T-helper 1 cell treated with Interleukin-12 subunit alpha and Interleukin-12 subunit beta and Interleukin-4 antibody, amounts not matched to agents 30 ng/mL and 1 ng/mL, for 36 hours (primary cell): ENCODE measurements around the gene EIF2S2. TPM values are rescaled to one million over a fixed set of nuclear protein-coding genes. Genes with fewer than 3 reads are reported as not detected.

ENCODE experiments used
- intact Hi-C: fragments of 100-400 bp; cut with micrococcal nuclease; formaldehyde crosslinking; loops from one replicate; pipeline ENCODE4 v1.15.1; 2024
- total RNA-seq: library from RNA; stranded (reverse); gene quantifications from 2 replicates; pipeline ENCODE4 v1.2.3, GENCODE V29; 2022

Gene EIF2S2
- total RNA-seq, 1 donor from 2014 or later: 70.0 TPM

DNA sequence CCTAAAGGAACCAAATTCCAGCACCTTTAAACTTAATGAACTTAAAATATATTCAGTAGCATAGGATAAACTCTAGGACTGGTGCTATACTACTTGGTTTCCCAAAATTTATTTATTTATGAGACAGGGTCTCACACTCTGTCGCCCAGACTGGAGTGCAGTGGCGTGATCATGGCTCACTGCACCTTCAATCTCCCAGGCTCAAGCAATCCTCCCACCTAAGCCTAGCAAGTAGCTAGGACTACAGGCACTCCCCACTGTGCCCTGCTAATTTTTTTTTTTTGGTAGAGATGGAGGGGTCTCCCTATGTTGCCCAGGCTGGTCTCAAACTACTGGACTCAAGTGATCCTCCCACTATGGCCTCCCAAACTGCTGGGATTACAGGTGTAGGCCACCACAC is 21.4 kb downstream of the EIF2S2 start:
- intact Hi-C loops: no loop called here

DNA sequence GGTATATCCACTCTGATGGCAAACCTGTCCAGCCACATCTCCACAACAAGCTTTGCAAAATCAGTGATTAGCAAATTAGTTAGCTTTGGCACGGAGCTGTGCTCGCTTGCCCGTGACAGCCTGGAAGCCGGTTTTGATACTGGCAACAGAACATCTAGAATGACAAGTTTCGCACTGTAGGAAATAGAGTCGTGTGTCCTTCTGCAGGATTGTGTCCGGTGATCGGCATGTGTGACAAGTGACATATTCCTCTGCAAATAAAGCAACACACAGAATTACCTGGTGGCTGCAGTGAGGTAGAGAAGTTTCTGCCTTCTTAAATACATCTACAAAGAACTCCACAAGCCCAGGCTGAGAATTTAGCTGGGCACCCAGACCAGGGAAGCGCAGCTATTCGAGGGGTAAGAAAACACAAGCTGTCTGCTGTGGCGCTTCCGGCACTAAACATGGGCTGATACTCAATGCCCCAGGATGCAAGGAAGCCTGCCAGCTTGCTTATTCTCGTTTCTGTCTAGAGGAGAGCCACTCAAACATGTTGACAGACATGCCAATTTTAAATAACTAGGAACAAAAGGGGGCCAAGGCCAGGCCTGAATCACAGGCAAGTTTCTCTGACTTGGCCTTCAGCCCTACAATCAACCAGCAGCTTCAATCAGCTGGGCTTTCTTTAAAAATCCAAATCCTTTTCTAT is 22.2 kb downstream of the EIF2S2 start:
- intact Hi-C loops: no loop called here

- intact Hi-C loops: no loop called here
These were observed 22.9 kb downstream of the EIF2S2 start for GRCh38 chr20:34089175-34089479.

- intact Hi-C loops: no loop called here
These were observed 23.5 kb downstream of the EIF2S2 start for GRCh38 chr20:34088305-34089174.

- intact Hi-C loops: no loop called here
These were observed 26.5 kb downstream of the EIF2S2 start for GRCh38 chr20:34085544-34086040.

GRCh38 chr20:34084227-34084923 is 27.7 kb downstream of the EIF2S2 start:
- intact Hi-C loops: no loop called here

- intact Hi-C loops: no loop called here
These were observed 28.3 kb downstream of the EIF2S2 start for GRCh38 chr20:34083781-34084180.

DNA sequence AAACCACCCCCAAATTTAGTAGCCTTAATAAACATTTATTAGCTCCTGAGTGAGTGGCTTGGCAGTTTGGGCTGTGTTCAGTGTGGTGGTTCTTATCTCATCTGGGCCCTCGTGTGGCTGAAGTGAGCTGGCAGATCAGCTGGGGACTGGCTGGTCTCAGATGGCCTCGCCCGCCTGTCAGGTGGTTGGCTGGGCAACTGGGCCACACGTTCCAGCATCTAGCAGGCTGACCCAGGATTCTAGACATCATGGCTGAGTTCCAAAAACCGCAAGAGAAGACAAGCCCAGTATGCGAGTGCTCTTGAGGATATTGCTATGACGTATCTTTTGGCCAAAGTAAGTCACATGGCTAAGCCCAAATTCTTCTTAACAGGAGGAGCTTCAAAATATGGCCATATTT is 28.9 kb downstream of the EIF2S2 start:
- intact Hi-C loops: no loop called here

DNA sequence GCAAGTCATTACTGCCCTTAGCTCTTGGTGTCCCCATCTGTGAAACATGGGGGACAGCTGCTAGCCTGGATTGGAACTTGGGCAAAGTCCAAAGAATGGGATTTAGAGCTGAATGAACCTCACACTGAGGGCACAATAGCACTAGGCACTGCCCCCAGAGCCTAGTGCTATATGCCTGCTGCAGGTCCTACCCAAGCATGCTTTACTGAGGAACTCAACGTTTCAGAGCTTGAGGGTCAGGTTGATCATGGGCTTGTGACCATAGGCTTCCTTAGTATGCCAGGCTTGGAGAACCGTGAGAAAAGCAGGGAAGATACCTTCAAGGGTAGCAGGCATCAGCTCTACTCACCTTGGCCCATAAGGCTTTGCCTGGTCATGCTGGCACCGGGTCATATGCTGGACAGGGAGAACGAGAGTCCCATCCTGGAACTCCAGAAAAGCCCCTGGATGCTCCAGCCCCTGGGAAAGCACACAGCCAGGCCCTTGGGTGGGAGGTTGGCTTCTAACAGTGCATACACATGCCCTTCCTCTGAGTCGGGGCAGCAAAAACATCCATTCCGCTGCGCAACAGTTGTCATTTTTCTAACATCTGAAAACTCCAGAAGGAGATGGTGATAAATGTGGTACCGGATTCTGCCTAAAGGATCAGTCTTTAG is 29.7 kb downstream of the EIF2S2 start:
- intact Hi-C loops: no loop called here

- intact Hi-C loops: no loop called here
These were observed 32.2 kb downstream of the EIF2S2 start for GRCh38 chr20:34079818-34080217.

GRCh38 chr20:34078540-34078939 is 33.5 kb downstream of the EIF2S2 start:
- intact Hi-C loops: no loop called here

GRCh38 chr20:34076952-34077351 is 35.1 kb downstream of the EIF2S2 start:
- intact Hi-C loops: no loop called here

GRCh38 chr20:34075647-34076046 is 36.4 kb downstream of the EIF2S2 start:
- intact Hi-C loops: no loop called here

DNA sequence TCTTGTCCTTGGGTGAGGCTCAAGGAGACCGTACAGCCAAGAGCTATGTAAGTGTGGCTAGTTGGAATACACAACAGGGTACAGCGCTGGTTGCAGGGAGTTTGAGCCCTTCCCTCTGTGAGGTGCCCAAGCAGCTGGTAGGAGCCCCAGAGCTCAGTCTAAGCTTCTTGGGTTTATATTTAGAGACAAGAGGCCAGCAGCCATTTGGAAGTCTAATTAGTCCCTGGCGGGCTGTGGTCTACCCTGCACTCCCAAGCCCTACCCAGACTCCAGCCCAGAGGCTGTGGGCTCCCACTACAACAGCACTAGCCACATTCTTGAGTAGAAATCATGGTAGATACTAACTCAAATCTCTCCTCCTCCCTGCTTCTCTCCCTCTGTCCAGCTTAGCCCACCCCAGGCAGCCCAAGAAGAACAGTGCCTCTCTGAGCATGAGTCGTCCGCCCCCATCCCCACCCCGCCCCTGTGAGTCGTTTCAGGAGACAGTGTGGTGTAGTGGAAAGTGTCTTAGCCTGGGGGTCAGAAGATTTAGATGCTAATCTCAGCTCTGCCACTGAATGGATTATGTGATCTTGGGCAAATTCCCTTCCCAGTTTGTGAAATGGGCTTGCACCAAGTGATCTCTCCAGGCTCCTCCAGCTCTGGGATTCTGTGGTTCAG is 37.8 kb downstream of the EIF2S2 start:
- intact Hi-C loops: no loop called here

GRCh38 chr20:34072778-34073177 is 39.3 kb downstream of the EIF2S2 start:
- intact Hi-C loops: no loop called here

DNA sequence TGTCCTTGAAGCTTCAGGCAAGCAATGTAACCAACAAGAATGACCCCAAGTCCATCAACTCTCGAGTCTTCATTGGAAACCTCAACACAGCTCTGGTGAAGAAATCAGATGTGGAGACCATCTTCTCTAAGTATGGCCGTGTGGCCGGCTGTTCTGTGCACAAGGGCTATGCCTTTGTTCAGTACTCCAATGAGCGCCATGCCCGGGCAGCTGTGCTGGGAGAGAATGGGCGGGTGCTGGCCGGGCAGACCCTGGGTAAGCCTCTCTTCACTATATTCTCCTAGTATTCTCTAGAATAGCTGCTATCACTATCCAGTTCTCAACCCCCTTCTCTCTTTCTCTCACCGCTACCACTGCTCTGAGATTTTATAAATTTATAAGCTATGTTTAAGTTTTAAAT is 40.0 kb downstream of the EIF2S2 start:
- intact Hi-C loops: no loop called here

- intact Hi-C loops: loop anchor here (2.0 kb wide), 1 partner anchor 208 kb away; no protein-coding TSS in a partner anchor
These were observed 41.2 kb downstream of the EIF2S2 start for GRCh38 chr20:34070859-34071258.

- intact Hi-C loops: loop anchor here (2.0 kb wide), 1 partner anchor 207 kb away; no protein-coding TSS in a partner anchor
These were observed 42.0 kb downstream of the EIF2S2 start for GRCh38 chr20:34070079-34070439.

- intact Hi-C loops: loop anchor here (1.0 to 5.0 kb wide), 9 partner anchors 60 to 612 kb away; partner anchors contain the start of gene CHMP4B
These were observed 42.5 kb downstream of the EIF2S2 start for GRCh38 chr20:34069341-34070078.

GRCh38 chr20:34068001-34068400 is 44.0 kb downstream of the EIF2S2 start:
- intact Hi-C loops: loop anchor here (5.0 kb wide), 3 partner anchors 256 to 611 kb away; partner anchors contain the start of gene CHMP4B
